ENCODE data around the gene DPF3. TPM values are rescaled to one million over a fixed set of nuclear protein-coding genes. Genes with fewer than 3 reads are reported as not detected.

The DPF3 gene
- total and polyA plus RNA-seq, 2 of the 13 experiments (the other 11 are each of a cell fraction or from before 2014, with no cell fraction given) = 0.09 to 0.60 TPM

GRCh38 chr14:72664651-72665050 is 229.2 kb downstream of the DPF3 start:
- CTCF ChIA-PET (ENCODE audit: low intra/inter-chr PET ratio, low total read pairs) = no interaction called here
- intact Hi-C loops (cut with micrococcal nuclease; ENCODE audit: unreplicated experiment) = no loop called here
- no peak for ATAC-seq

DNA sequence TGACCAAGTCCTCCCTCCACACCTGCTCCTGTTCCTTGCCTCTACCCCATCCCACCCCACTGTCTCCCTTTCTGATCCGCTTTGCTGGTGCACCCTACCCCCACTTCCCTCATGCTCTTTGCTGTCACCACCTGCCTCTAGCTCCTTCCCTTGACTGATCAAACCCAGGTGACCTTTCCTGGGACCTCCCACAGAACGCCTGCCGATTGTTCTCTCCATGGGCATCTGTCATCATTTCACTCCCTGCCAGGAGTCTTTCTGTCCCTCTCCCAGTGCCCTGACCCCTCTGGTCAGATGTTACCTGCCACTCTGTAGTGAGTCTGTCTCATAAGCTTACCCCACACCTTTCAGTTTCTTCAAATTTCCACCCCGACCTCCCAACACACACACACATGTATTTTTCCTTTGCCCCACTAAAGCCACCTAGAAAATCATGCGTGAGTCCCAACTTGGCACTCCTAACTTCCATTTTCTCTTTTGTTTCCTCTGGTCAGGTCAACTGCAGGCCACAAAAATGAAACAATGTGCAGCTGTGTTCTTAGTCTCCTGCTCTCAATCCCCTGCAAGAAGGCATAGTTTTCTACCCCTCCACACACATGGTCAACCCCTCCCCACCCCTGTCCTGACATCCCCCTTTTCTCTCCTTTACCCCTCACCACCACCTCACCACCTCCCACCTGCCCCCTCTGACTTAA is 229.8 kb downstream of the DPF3 start:
- ATAC-seq (no peak), FAIRE-seq (no peak), DNase-seq (ENCODE audit: low spot score) (no peak)
- Histone ChIP-seq H2AFZ (ENCODE audit: low read length) (no peak overlapping the region), H3K27me3 (ENCODE audit: control insufficient read depth in 1 of 2, insufficient read depth in 2 of 2, low read length in 2 of 2) (0 out of 5 replicates have a peak, but pooled peaks cover 0 to 2% of the 10 kb centered on the region in 2 experiments), H4K20me1 (ENCODE audit: insufficient read depth, low read length) (no peaks in the 10 kb centered on the region), H3K79me2 (ENCODE audit: insufficient read depth, low read length) (no peaks in the 10 kb centered on the region), H3K36me3 (replicated peaks in 1 of 2; ENCODE audit: control insufficient read depth in 1 of 2, insufficient read depth in 2 of 2, low read length in 2 of 2) (no peaks in the 10 kb centered on the region), H3K9me3 (ENCODE audit: low read length) (no peaks in the 10 kb centered on the region), H3K4me2 (ENCODE audit: low read depth, low read length) (no peak overlapping the region), H3K27ac (ENCODE audit: extremely low read length, insufficient read depth, low read length) (no peak overlapping the region), H3K4me1 (ENCODE audit: insufficient read depth, low read length) (no peaks in the 10 kb centered on the region), H3K9ac (ENCODE audit: insufficient read depth, low read depth, low read length) (no peak overlapping the region), H3K4me3 (replicated peaks in 1 of 3; ENCODE audit: insufficient read depth in 1 of 3, low read depth in 2 of 3, low read length in 3 of 3) (no peak overlapping the region)
- in situ Hi-C loops (cut with HindIII; ENCODE audit: extremely low pct_ligation_motif_present, low pct_unique_long_range_greater_than_20kb) = no loop called here
- ChIA-PET POLR2A (no interaction called here), CTCF (ENCODE audit: low intra/inter-chr PET ratio, low total read pairs) (no interaction called here)
- 34% methylated on average over 5 of the region's 5 CpGs for WGBS (ENCODE audit: low lambda C conversion rate)
- no TSS peak for BruUV-seq (replicated peaks)
- intact Hi-C loops (cut with micrococcal nuclease; ENCODE audit: unreplicated experiment) = no loop called here
- TF ChIP-seq RXRA (CRISPR knock-in tag; IDR thresholded peaks at IDR 0.05) (no peak), EZH2 (conservative IDR thresholded peaks at IDR 0.05; ENCODE audit: low read depth, low read length) (no peak)

More at GRCh38 chr14:72664651-72665050, 229.2 kb downstream of the DPF3 start:
- DNase-seq (ENCODE audit: low spot score) = no peak
- FAIRE-seq = no peak
- H4K20me1 ChIP-seq (ENCODE audit: insufficient read depth, low read length) = no peaks in the 10 kb centered on the region
- H3K4me2 ChIP-seq (ENCODE audit: low read depth, low read length) = no peak overlapping the region
- in situ Hi-C loops (cut with HindIII; ENCODE audit: extremely low pct_ligation_motif_present, low pct_unique_long_range_greater_than_20kb) = no loop called here
- H3K27me3 ChIP-seq (ENCODE audit: control insufficient read depth in 1 of 2, insufficient read depth in 2 of 2, low read length in 2 of 2) = no peaks in the 10 kb centered on the region
- BruUV-seq (replicated peaks) = no TSS peak
- H3K9ac ChIP-seq (ENCODE audit: insufficient read depth, low read depth, low read length) = no peak overlapping the region
- H3K9me3 ChIP-seq (ENCODE audit: low read length) = no peaks in the 10 kb centered on the region
- H3K79me2 ChIP-seq (ENCODE audit: insufficient read depth, low read length) = no peaks in the 10 kb centered on the region
- no peak overlapping the region for H2AFZ ChIP-seq (ENCODE audit: low read length)
- no peak overlapping the region for H3K27ac ChIP-seq (ENCODE audit: extremely low read length, insufficient read depth, low read length)
- 9% methylated on average over 4 of the region's 4 CpGs for WGBS (ENCODE audit: low lambda C conversion rate)
- H3K4me3 ChIP-seq (replicated peaks in 1 of 3; ENCODE audit: insufficient read depth in 1 of 3, low read depth in 2 of 3, low read length in 3 of 3) = no peak overlapping the region
- TF ChIP-seq HCFC1 (IDR thresholded peaks at IDR 0.05; ENCODE audit: low read depth, low read length) = no peak
- POLR2A ChIA-PET = no interaction called here
- no peaks in the 10 kb centered on the region for H3K4me1 ChIP-seq (ENCODE audit: insufficient read depth, low read length)
- no peaks in the 10 kb centered on the region for H3K36me3 ChIP-seq (replicated peaks in 1 of 2; ENCODE audit: control insufficient read depth in 1 of 2, insufficient read depth in 2 of 2, low read length in 2 of 2)
